PC-3 (cell line): Measurements from ENCODE around the gene HFM1.

ENCODE experiments used
- EZH2 ChIP-seq: fragments of 300-600 bp; sonication (generic); IDR thresholded peaks from one replicate; pipeline ENCODE4 v1.6.1; 2017; ENCODE audit warnings: antibody characterized with exemption, mild to moderate bottlenecking, low read length; ENCODE audit not compliant: unreplicated experiment
- EZH2phosphoT487 ChIP-seq: fragments of 300-600 bp; sonication (generic); IDR thresholded peaks from 2 replicates; pipeline ENCODE4 v1.6.1; 2018; ENCODE audit warnings: mild to moderate bottlenecking, antibody characterized with exemption, low read length, borderline replicate concordance
- TF ChIP-seq, protein P1 (sequence below): fragments of 300-600 bp; sonication (generic); conservative IDR thresholded peaks from 2 replicates; pipeline ENCODE4 v1.5.1; 2017; ENCODE audit warnings: antibody characterized with exemption, low read depth, mild to moderate bottlenecking, low read length

DNA sequence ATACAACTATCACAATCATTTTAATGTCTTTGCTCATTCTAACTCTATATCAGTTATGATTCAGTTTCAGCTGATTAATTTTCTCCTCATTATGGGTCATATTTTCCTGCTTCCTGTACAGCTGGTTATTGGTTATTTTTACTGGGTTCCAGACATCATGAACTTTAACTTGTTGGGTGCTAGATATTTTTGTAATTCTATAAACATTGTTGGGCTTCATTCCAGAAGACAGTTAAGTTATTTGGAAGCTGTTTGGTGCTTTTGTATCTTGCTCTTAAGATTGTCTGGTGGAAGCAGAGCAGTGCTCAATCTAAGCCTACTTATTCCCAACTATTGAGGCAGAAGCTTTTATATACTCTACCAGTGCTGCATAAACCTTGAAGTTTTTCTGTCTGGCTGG lies 34.4 kb upstream of the HFM1 start:
- TF ChIP-seq, protein P1, sequence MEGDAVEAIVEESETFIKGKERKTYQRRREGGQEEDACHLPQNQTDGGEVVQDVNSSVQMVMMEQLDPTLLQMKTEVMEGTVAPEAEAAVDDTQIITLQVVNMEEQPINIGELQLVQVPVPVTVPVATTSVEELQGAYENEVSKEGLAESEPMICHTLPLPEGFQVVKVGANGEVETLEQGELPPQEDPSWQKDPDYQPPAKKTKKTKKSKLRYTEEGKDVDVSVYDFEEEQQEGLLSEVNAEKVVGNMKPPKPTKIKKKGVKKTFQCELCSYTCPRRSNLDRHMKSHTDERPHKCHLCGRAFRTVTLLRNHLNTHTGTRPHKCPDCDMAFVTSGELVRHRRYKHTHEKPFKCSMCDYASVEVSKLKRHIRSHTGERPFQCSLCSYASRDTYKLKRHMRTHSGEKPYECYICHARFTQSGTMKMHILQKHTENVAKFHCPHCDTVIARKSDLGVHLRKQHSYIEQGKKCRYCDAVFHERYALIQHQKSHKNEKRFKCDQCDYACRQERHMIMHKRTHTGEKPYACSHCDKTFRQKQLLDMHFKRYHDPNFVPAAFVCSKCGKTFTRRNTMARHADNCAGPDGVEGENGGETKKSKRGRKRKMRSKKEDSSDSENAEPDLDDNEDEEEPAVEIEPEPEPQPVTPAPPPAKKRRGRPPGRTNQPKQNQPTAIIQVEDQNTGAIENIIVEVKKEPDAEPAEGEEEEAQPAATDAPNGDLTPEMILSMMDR: no peak
- TF ChIP-seq EZH2: no peak
- no peak for TF ChIP-seq EZH2phosphoT487
